GM19025 (cell line): ENCODE measurements around the gene DAO.
"Not testable (repeated sequence)": the region's sequence is repeated elsewhere in the genome, so short reads cannot be mapped to it uniquely, and the experiment has no call there.

Experiments used
- ATAC-seq: cut with Tn5 transposase; IDR thresholded peaks from one replicate; pipeline ENCODE4 v1.9.1; 2021; ENCODE audit warnings: mild to moderate bottlenecking, low read depth, moderate library complexity; ENCODE audit not compliant: unreplicated experiment

The DAO gene

DNA sequence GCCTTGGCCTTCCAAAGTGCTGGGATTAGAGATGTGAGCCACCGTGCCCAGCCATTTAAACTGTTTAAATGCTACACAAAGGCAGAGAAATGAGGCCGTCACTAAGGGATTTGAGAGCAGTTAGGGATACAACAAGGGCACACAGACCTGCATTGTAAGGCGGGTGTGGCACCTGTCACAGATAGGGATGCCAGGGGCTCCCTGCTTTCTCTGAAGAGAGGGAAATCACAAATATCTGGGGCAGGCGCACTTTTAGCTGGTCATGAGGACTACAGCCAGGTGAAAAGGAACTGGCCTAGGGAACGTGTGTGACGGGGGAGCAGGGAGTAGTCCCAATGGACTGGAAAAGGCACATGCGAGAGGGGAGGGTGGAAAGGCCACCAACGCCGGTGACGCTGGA is 32.2 kb upstream of the DAO start:
- ATAC-seq: no peak

- no peak for ATAC-seq
Measured at GRCh38 chr12:108849660-108850059, 30.2 kb upstream of the DAO start.

DNA sequence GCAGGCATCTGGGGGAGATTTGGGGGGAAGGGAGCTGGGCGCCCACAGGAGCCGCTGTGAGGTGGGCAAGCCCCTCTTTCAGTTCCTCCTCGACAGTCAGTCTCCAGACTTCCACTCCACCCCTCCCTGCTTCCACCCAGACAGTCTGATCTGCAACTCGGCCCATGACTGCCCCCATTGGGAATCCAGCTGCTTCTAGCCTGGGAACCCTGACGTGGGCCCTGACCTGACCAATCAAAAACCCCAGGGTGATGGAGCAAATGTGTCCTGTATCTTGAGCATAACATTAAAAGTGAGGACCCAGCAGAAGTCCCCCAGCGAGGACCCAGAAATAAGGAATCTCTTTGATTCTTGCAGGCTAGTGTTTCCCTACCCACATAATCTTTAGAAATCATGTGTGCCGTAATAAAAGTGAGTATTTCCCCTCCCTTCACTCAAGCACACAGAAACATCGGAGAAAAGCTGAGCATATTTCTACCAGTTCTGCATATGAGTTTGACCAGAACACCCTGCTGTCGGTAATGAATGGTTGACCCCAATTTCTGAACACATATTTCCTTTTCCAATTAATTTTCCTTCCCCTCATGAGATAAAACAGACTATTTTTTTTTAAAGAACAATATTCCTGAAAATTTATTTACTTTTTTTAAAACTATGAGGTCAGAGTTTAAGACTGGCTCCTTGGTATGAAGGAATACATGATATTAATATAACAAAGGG is 28.9 kb upstream of the DAO start:
- ATAC-seq: peak; percentile 63

GRCh38 chr12:108852674-108853309 is 27.1 kb upstream of the DAO start:
- no peak for ATAC-seq

DNA sequence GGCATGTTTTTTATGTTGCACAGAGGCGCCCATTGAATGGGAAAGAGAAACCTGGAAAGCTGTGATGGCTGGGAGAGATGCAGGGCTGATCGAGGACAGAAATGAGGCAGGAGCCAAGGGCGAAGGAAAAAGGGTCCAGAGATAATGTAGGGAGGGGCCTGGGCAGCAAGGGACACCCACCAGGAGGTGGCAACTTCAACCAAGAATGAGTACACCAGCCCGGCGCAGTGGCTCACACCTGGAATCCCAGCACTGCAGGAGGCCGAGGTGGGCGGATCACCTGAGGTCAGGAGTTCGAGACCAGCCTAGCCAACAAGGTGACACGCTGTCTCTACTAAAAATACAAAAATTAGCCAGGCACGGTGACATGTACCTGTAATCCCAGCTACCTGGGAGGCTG is 26.5 kb upstream of the DAO start:
- ATAC-seq: no peak

DNA sequence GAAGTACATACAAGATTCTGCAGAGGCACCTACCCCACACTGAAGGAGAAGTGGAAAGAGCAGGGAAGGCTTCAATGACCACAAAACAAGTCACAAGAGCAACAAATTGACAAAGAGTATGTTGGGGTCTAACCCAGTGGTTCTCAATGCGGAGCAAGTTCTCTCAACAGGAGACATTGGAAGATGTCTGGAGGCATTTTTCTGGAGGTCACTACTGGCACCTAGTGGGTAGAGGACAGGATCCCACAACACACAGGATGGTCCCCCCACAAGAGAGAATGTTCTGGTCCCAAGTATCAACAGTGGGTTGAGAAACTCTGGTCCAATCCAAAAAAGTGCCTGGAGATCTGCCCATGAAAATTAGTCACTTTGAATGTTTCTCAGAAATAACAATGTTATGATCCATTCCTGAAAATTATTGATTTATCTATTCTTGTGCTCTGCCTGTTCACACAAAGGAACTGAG is 25.9 kb upstream of the DAO start:
- ATAC-seq: no peak

- no peak for ATAC-seq
Measured at GRCh38 chr12:108854451-108855283, 25.2 kb upstream of the DAO start.

- no peak for ATAC-seq
Measured at GRCh38 chr12:108855284-108856169, 24.4 kb upstream of the DAO start.

DNA sequence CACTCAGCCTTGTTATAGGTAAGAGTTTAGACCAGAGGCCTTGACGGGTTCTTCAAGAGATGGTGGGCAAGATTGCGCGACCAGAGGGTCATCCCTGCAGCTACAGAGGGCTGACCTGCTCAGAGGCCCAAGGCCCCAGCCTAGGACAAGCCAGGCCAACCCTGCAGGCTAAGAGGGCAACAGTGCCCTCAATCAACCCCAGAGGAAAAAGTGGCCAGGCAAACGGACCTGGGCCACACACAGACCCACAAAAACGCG is 23.8 kb upstream of the DAO start:
- no peak for ATAC-seq

DNA sequence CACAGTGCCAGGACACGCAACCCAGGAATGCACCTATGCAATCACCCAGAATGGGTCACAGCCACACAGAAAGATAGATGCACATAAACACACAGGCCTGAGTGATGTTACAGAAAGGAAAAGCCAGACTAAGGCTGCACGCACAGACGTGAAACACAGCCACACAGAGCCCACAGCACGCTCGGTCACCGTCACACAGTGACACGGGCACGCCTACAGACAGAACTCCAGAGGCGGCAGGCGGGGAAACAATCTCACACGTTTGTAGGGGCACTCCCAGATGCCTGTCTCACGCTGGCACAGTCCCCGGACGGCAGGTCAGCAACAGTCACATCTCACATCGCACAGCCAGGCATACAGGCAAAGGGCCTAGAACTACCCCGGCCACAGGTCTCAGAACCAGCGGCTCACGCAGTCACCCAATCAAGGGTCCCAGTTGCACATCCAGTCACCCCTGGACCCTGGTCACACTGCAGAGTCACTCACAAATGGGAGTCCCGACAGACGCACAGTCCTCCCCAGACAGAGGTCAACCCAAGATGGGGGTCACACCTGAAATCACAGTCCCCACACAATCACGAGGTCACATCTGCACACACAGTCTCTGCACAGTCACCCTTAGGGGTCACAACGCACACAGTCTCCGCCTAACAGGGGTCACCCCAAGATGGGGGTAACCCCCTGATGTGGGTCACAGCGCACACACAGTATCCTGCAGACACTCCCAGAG is 23.3 kb upstream of the DAO start:
- ATAC-seq: peak; percentile 15

DNA sequence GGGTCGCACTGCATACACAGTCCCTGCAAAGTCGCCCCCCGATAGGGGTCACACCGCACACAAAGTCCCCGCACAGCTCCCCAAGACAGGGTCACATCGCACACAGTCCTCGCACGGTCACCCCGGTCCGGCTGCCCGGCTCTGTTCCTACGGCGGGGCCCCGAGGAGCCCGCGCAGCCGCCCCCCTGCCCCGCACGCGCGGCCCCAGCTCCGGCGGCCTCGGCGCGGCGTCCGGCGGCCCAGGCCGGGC is 22.8 kb upstream of the DAO start:
- ATAC-seq: no peak

GRCh38 chr12:108858311-108859074 is 21.4 kb upstream of the DAO start:
- ATAC-seq: no peak

DNA sequence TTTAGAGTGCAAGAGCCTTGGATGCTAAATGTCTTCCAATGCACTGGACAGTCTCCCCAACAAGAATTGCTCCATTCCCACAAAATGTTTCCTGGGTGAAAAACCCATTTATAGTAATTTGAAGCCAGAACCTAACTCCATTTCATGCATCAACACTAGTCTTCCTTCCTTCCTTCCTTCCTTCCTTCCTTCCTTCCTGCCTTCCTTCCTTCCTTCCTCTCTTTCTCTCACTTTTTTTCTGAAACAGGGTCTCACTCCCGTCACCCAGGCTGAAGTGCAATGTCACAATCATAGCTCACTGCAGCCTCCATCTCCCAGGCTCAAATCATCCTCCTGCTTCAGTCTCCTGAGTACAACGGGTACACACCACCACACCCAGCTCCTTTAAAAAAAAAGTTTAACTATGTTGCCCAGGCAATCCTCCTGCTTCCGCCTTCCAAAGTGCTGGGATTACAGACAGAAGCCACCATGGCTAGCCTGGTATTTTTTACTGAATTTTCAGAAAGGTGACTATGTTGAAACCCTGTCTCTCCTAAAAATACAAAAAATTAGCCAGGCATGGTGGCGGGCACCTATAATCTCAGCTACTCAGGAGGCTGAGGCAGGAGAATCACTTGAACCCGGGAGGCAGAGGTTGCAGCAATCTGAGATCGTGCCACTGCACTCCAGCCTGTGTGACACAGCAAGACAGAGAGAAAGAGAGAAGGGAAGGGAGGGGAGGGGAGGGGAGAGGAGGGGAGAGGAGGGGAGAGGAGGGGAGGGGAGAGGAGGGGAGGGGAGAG is 20.6 kb upstream of the DAO start:
- ATAC-seq: not testable (repeated sequence)

DNA sequence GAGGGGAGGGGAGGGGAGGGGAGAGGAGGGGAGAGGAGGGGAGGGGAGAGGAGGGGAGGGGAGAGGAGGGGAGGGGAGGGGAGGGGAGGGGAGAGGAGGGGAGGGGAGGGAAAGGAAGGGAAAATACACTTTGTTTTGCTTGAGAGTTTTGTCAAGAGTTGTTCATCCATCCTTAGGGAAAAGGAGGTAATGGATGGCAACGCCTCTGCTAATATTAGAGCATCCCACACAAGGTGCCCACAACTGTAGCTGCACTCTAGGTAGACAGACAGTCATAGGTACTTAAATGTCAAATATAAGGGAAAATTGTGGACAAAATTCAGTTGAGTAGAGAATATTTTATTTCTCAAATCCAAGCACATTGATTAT is 20.0 kb upstream of the DAO start:
- no peak for ATAC-seq

GRCh38 chr12:108860443-108860842 is 19.4 kb upstream of the DAO start:
- ATAC-seq: no peak

DNA sequence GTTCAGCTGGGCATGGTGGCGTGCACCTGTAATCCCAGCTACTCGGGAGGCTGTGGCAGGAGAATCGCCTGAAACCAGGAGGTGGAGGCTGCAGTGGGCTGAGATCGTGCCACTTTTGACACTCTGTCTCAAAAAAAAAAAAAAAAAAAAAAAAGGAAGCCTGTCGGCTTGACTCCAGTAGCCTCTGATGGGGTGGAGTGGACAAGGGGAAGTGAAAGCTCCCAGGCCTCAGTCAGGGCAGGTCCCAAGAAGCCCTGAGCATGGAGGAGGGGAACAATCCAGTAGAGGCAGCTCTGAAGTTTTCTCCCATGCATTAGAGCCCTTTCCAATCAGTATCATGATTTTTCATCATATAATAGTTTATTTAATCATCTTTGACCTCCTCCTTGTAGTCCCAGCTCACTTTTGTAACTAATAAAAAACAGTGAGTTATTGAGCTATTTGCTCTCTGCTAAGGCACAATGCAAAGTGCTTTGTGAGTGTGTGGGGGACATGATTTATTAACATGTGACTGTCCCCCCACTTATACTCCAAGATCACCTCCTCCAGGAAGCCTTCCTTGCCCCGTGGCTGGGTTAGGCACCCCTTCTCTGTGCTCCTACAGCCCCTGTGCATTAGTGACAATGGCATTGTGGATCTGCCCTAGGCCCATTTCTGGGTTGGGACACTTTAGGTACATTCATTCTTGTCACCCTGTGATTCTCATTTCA is 17.9 kb upstream of the DAO start:
- ATAC-seq: no peak

- no peak for ATAC-seq
Measured at GRCh38 chr12:108862588-108862959, 17.3 kb upstream of the DAO start.

GRCh38 chr12:108865169-108865568 is 14.7 kb upstream of the DAO start:
- ATAC-seq: no peak
